22Rv1 (cell line): ENCODE measurements around the gene ADAR.

Experiments used
- ZFX ChIP-seq: fragments of 450-650 bp; IDR thresholded peaks from 2 replicates; pipeline ENCODE4 v1.6.1; 2017; ENCODE audit warnings: antibody characterized with exemption, borderline replicate concordance
- TF ChIP-seq, protein P1 (sequence below): fragments of 450-650 bp; IDR thresholded peaks from 2 replicates; pipeline ENCODE4 v1.5.1; 2017; ENCODE audit warnings: mild to moderate bottlenecking

DNA sequence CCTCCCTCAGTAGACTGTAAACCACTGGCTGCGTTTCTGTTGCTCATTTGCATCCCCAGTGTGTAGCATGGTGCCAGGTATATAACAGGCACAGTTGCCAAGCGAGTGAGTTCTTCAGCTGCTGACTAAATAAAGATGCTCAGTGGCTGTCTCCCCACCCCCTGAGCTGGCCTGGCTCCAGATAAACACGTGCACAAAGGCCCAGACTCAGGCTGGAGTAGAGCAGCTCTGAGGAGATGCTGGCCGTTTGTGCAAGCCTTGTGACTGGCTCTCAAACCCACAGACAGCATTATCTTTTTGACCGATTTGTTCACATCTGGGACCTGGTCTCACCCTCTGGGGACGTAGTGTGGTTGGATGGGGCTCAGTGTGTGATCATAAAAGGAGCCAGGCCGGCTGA lies 33.3 kb downstream of the ADAR start:
- TF ChIP-seq, protein P1, sequence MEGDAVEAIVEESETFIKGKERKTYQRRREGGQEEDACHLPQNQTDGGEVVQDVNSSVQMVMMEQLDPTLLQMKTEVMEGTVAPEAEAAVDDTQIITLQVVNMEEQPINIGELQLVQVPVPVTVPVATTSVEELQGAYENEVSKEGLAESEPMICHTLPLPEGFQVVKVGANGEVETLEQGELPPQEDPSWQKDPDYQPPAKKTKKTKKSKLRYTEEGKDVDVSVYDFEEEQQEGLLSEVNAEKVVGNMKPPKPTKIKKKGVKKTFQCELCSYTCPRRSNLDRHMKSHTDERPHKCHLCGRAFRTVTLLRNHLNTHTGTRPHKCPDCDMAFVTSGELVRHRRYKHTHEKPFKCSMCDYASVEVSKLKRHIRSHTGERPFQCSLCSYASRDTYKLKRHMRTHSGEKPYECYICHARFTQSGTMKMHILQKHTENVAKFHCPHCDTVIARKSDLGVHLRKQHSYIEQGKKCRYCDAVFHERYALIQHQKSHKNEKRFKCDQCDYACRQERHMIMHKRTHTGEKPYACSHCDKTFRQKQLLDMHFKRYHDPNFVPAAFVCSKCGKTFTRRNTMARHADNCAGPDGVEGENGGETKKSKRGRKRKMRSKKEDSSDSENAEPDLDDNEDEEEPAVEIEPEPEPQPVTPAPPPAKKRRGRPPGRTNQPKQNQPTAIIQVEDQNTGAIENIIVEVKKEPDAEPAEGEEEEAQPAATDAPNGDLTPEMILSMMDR, result no peak
- TF ChIP-seq ZFX, result no peak
